ENCODE data around the gene CYB5RL. TPM values are rescaled to one million over a fixed set of nuclear protein-coding genes. Genes with fewer than 3 reads are reported as not detected.
A peak's percentile ranks its signal among the peaks of the same experiment; 100 is the strongest.

Gene CYB5RL
- total RNA-seq, 2 donors from 2014 or later, result 8.7 to 9.0 TPM

DNA sequence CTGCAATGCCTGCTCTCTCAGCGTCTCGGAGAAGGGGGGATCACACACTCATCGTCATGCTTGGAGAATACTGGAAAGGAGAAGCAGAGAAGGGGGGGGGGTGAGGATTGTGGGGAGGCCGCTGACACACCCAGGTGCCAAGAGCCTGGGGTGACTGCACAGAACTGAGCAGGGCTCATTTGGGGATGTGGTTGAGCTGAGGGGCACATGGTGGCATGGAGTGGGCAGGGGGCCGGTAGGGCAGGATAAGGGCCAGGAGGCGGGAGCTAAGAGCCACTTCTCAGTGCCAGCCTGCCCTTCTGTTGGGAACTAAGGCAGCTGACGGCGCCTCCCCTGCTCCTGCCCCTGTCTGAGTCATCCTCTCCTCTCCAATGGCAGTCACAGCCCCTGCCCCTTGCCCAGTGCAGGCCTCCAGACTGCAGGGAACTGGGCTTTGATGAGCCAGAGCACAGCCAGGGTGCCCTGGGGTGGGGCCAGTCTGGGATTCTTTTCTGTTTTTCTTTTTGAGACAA lies 27.3 kb upstream of the CYB5RL start:
- ATAC-seq (ENCODE audit: insufficient number of reproducible peaks, low FRiP score, low read depth) (no peak), DNase-seq (ENCODE audit: low spot score) (no peak)
- Histone ChIP-seq H3K27me3 (replicated peaks; ENCODE audit: insufficient read depth) (no peaks in the 10 kb centered on the region), H3K4me3 (no peak overlapping the region), H3K36me3 (no peaks in the 10 kb centered on the region), H3K27ac (peak overlapping the region; percentile 49 to 69), H3K9me3 (no peaks in the 10 kb centered on the region), H3K4me1 (ENCODE audit: control insufficient read depth in 1 of 2, low read depth in 2 of 2) (peaks cover 13 to 29% of the 10 kb centered on the region in 2 donors)
- TF ChIP-seq, protein P1, sequence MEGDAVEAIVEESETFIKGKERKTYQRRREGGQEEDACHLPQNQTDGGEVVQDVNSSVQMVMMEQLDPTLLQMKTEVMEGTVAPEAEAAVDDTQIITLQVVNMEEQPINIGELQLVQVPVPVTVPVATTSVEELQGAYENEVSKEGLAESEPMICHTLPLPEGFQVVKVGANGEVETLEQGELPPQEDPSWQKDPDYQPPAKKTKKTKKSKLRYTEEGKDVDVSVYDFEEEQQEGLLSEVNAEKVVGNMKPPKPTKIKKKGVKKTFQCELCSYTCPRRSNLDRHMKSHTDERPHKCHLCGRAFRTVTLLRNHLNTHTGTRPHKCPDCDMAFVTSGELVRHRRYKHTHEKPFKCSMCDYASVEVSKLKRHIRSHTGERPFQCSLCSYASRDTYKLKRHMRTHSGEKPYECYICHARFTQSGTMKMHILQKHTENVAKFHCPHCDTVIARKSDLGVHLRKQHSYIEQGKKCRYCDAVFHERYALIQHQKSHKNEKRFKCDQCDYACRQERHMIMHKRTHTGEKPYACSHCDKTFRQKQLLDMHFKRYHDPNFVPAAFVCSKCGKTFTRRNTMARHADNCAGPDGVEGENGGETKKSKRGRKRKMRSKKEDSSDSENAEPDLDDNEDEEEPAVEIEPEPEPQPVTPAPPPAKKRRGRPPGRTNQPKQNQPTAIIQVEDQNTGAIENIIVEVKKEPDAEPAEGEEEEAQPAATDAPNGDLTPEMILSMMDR (IDR thresholded peaks at IDR 0.05), result no peak

DNA sequence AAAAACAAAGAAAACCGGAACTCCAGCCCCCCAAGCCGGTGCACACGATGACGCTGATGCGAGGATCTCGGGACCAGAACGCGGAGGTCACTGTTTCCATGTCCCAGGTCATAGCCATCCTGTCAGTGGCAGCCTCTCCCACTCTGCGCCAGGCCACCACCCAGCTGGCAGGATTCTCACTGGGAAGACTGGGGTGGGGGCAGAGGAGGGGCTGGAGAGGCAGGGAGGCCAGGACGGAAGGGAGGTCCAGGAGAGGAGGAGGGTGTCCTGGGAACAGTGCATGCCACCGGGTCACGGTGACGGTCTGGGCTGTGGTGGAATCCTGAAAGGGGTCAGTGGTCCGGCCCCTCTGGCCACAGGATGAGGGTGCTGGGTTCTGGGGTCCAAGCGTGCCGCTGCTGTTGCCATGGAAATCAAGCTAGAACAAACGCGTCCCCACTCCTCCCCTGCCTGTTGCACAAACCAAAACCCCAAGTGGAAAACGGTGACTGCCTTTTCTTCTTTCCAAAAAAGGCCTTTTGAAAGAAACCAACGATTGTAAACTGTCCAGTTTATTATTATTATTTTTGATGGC lies 26.2 kb upstream of the CYB5RL start:
- no peak for DNase-seq (ENCODE audit: low spot score)
- no peaks in the 10 kb centered on the region for H3K9me3 ChIP-seq
- H3K36me3 ChIP-seq, result no peaks in the 10 kb centered on the region
- no peak overlapping the region for H3K4me3 ChIP-seq
- ATAC-seq (ENCODE audit: insufficient number of reproducible peaks, low FRiP score, low read depth), result no peak
- TF ChIP-seq, protein P1 (IDR thresholded peaks at IDR 0.05), result no peak
- no peak overlapping the region for H3K27ac ChIP-seq
- H3K4me1 ChIP-seq (ENCODE audit: control insufficient read depth in 1 of 2, low read depth in 2 of 2), result peaks cover 15 to 29% of the 10 kb centered on the region in 2 donors
- H3K27me3 ChIP-seq (replicated peaks; ENCODE audit: insufficient read depth), result no peaks in the 10 kb centered on the region

DNA sequence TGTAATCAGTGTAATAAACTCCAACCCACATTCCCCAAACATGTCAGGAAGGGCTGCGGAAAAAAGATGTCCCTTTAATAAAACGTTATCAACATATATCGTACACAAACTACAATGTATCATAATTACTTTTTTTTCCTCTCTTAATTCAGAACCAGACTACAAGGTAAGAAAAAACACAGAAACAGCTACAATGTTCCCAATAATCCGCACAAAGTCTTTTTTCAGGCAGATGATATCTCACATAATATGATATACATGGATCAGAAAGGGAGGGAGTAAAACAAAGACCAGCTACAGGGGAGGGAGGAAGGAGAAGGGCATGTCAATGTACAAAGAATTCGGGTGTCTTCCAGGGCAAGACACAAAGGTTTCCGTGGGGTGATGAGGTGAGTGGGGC lies 25.5 kb upstream of the CYB5RL start:
- H3K9me3 ChIP-seq, result no peaks in the 10 kb centered on the region
- ATAC-seq (ENCODE audit: insufficient number of reproducible peaks, low FRiP score, low read depth) (no peak), DNase-seq (ENCODE audit: low spot score) (no peak)
- TF ChIP-seq, protein P1 (IDR thresholded peaks at IDR 0.05), result no peak
- H3K4me3 ChIP-seq, result no peak overlapping the region
- no peaks in the 10 kb centered on the region for H3K36me3 ChIP-seq
- H3K27ac ChIP-seq, result no peak overlapping the region
- peaks cover 18 to 34% of the 10 kb centered on the region in 2 donors for H3K4me1 ChIP-seq (ENCODE audit: control insufficient read depth in 1 of 2, low read depth in 2 of 2)
- H3K27me3 ChIP-seq (replicated peaks; ENCODE audit: insufficient read depth), result no peaks in the 10 kb centered on the region

DNA sequence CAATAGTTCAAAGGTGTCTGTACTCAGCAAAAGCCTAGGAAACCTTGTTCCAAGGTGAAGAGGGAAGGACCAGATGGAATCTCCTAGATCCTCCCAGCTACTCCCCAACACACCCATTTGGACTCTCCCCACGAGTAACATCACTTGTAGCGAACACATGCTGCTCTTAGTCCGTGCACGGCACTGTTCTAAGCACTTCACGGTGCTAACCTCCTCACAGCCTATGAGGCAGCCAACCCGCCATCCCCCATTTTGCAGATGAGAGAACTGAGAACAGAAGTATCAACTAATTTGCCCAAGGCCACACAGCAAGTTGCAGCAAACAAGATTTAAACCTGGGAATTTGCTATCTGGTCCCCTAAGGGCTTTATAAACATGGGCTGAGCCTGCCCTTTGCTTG lies 24.4 kb upstream of the CYB5RL start:
- Histone ChIP-seq H3K4me3 (no peak overlapping the region), H3K36me3 (no peaks in the 10 kb centered on the region), H3K27ac (no peak overlapping the region), H3K4me1 (ENCODE audit: control insufficient read depth in 1 of 2, low read depth in 2 of 2) (peaks cover 25 to 40% of the 10 kb centered on the region in 2 donors), H3K9me3 (no peaks in the 10 kb centered on the region), H3K27me3 (replicated peaks; ENCODE audit: insufficient read depth) (no peaks in the 10 kb centered on the region)
- ATAC-seq (ENCODE audit: insufficient number of reproducible peaks, low FRiP score, low read depth), result no peak
- TF ChIP-seq, protein P1 (IDR thresholded peaks at IDR 0.05), result no peak
- DNase-seq (ENCODE audit: low spot score), result no peak

DNA sequence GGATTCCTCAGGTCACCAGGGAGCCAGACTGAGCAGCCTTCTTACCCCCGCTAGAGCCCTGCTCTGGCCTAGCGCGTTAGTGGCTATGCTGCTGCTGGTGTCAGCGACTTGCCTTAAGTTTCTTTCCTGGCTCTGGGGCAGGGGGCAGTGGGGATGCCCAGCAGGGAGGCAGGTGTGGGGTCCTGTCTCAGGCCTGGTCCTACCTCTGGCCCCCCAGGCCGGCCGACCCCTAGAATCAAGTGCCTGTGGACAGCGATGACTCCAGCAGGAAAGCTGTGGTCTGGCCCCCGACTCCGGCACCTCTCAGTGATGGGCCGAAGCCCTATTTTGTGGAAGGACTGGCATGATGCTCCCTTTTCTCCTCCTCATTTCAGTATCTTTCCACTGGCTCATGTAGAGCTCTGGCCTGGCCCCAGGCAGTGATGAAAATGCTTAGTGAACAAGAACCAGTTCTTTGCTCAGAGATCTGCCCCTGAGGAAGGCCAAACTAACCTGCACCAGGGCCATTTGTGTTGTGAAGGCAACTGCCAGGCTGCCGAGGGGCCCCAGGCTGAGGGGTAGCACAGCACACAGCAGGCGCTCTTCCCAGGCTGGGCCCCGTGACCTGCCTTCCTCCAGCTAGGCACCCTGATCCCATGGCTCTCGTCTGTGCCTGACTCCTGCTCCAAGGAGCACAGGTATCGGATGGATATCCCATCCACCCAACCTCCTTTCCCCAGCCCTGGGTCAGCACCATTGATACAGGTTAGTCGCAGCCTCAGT lies 23.8 kb upstream of the CYB5RL start:
- no peak for DNase-seq (ENCODE audit: low spot score)
- Histone ChIP-seq H3K36me3 (no peaks in the 10 kb centered on the region), H3K9me3 (no peaks in the 10 kb centered on the region), H3K27ac (no peak overlapping the region), H3K27me3 (replicated peaks; ENCODE audit: insufficient read depth) (no peaks in the 10 kb centered on the region), H3K4me3 (no peak overlapping the region), H3K4me1 (ENCODE audit: control insufficient read depth in 1 of 2, low read depth in 2 of 2) (peaks cover 23 to 38% of the 10 kb centered on the region in 2 donors)
- no peak for ATAC-seq (ENCODE audit: insufficient number of reproducible peaks, low FRiP score, low read depth)
- TF ChIP-seq, protein P1 (IDR thresholded peaks at IDR 0.05), result no peak
